SK-N-SH (cell line): ENCODE results near the gene SLC47A2. TPM values are rescaled to one million over a fixed set of nuclear protein-coding genes. Genes with fewer than 3 reads are reported as not detected.

Experiments used
- CTCF ChIA-PET: fragments of 300-600, 350-600 bp; formaldehyde crosslinking; extraction: SDS; loops from one replicate; lab custom pipeline; 2021; lab: Yijun Ruan, JAX
- POLR2A ChIA-PET: fragments of 350-600 bp; sonication (Branson Sonifier 250); formaldehyde crosslinking; extraction: SDS; loops from one replicate; lab custom pipeline; 2020; ENCODE audit warnings: antibody characterized with exemption, inconsistent platforms; lab: Yijun Ruan, JAX
- DNase-seq: peaks from one replicate; pipeline ENCODE4 v3.0.0; 2012
- H2AFZ ChIP-seq: fragments of 200-600 bp; sonication (generic); 2 replicates; pipeline ENCODE4 v1.8.1; 2016; ENCODE audit warnings: antibody characterized with exemption, mild to moderate bottlenecking, low read depth
- H3F3A ChIP-seq: fragments of 200-600 bp; sonication (generic); replicated peaks from 2 replicates; pipeline ENCODE3; 2016; ENCODE audit warnings: antibody characterized with exemption, mild to moderate bottlenecking; ENCODE audit not compliant: insufficient read depth
- H3K27ac ChIP-seq, 2 experiments: fragments of 200-500 bp in 1 of 2; fragments of 200-600 bp in 1 of 2; sonication (Bioruptor generic) in 1 of 2; sonication (generic), shearing (Covaris generic) in 1 of 2; 2 replicates each; pipeline versions ENCODE4 v1.5.1 to v1.6.1; 2014 to 2016; ENCODE audit warnings: low read depth in 2 of 2, inconsistent platforms in 1 of 2, low read length in 1 of 2, mild to moderate bottlenecking in 1 of 2, mixed read lengths in 1 of 2
- H3K27me3 ChIP-seq: fragments of 200-600 bp; sonication (generic), shearing (Covaris generic); 2 replicates; pipeline ENCODE4 v1.6.1; 2016; ENCODE audit warnings: mixed run types; ENCODE audit not compliant: insufficient read depth
- H3K36me3 ChIP-seq, 2 experiments: fragments of 200-500 bp in 1 of 2; fragments of 200-600 bp in 1 of 2; sonication (Bioruptor generic) in 1 of 2; sonication (generic) in 1 of 2; replicated peaks in 1 of 2; 2 replicates each; pipeline versions ENCODE3 to v1.5.1; 2014 to 2016; ENCODE audit warnings: low read length in 1 of 2, mild to moderate bottlenecking in 1 of 2; ENCODE audit not compliant: insufficient read depth in 2 of 2, control insufficient read depth in 1 of 2
- H3K4me1 ChIP-seq, 2 experiments: fragments of 200-500 bp in 1 of 2; fragments of 200-600 bp in 1 of 2; sonication (Bioruptor generic) in 1 of 2; sonication (generic), shearing (Covaris generic) in 1 of 2; 2 replicates each; pipeline versions ENCODE4 v1.5.1 to v1.6.1; 2014 to 2016; ENCODE audit warnings: low read depth in 1 of 2, low read length in 1 of 2, mixed run types in 1 of 2; ENCODE audit not compliant: insufficient read depth in 2 of 2, control insufficient read depth in 1 of 2
- H3K4me2 ChIP-seq: fragments of 200-600 bp; sonication (generic), shearing (Covaris generic); 2 replicates; pipeline ENCODE4 v1.6.1; 2017; ENCODE audit warnings: mixed run types
- H3K4me3 ChIP-seq, 2 experiments: fragments of 200-500 bp in 1 of 2; fragments of 200-600 bp in 1 of 2; sonication (Bioruptor generic) in 1 of 2; sonication (generic), shearing (Covaris generic) in 1 of 2; 2 replicates each; pipeline versions ENCODE4 v1.5.1 to v1.8.1; 2014 to 2016; ENCODE audit warnings: low read depth in 2 of 2, inconsistent platforms in 1 of 2, low read length in 1 of 2, mild to moderate bottlenecking in 1 of 2, mixed read lengths in 1 of 2, moderate library complexity in 1 of 2
- H3K79me2 ChIP-seq: fragments of 200-600 bp; sonication (generic); 2 replicates; pipeline ENCODE4 v1.8.1; 2017; ENCODE audit warnings: mild to moderate bottlenecking; ENCODE audit not compliant: insufficient read depth
- H3K9ac ChIP-seq: fragments of 200-600 bp; sonication (generic); 2 replicates; pipeline ENCODE4 v1.6.1; 2017; ENCODE audit warnings: mixed run types
- H3K9me2 ChIP-seq: fragments of 200-600 bp; sonication (generic); 2 replicates; pipeline ENCODE4 v1.6.1; 2017; ENCODE audit warnings: mixed run types
- H3K9me3 ChIP-seq: fragments of 200-600 bp; sonication (generic); 2 replicates; pipeline ENCODE4 v1.6.1; 2017; ENCODE audit warnings: mixed run types, mild to moderate bottlenecking, moderate library complexity
- H4K20me1 ChIP-seq: fragments of 200-600 bp; sonication (generic); 2 replicates; pipeline ENCODE4 v1.6.1; 2017; ENCODE audit warnings: mild to moderate bottlenecking, mixed run types; ENCODE audit not compliant: insufficient read depth
- EP300 ChIP-seq, 2 experiments: IDR thresholded peaks; 2 replicates each; pipeline versions ENCODE4 v1.4.0 to v1.6.1; 2012; ENCODE audit warnings: borderline replicate concordance in 1 of 2, low read depth in 1 of 2, low read length in 1 of 2
- FOSL2 ChIP-seq: IDR thresholded peaks from 2 replicates; pipeline ENCODE4 v1.4.0; 2012; ENCODE audit warnings: low read depth, mild to moderate bottlenecking, moderate library complexity, borderline replicate concordance
- FOXJ3 ChIP-seq: sonication (generic); formaldehyde crosslinking; IDR thresholded peaks from 2 replicates; pipeline ENCODE4 v1.5.1; 2020; ENCODE audit warnings: mild to moderate bottlenecking, missing genetic modification reagents
- FOXM1 ChIP-seq: IDR thresholded peaks from 2 replicates; pipeline ENCODE4 v1.4.0; 2012; ENCODE audit warnings: low read depth, mild to moderate bottlenecking
- IRF3 ChIP-seq: fragments of 150-350 bp; IDR thresholded peaks from 2 replicates; pipeline ENCODE4 v1.6.1; 2016; ENCODE audit warnings: mild to moderate bottlenecking, low read depth, low read length
- JUND ChIP-seq: IDR thresholded peaks from 2 replicates; pipeline ENCODE4 v1.4.0; 2012
- MAX ChIP-seq: IDR thresholded peaks from 2 replicates; pipeline ENCODE4 v1.4.0; 2012; ENCODE audit warnings: low read depth
- MEF2A ChIP-seq: IDR thresholded peaks from 2 replicates; pipeline ENCODE4 v1.4.0; 2012; ENCODE audit warnings: low read depth, borderline replicate concordance
- MXI1 ChIP-seq: IDR thresholded peaks from 2 replicates; pipeline ENCODE4 v1.6.1; 2012; ENCODE audit warnings: mild to moderate bottlenecking, low read depth, low read length, improper control_type of control experiment
- NFIC ChIP-seq: IDR thresholded peaks from 2 replicates; pipeline ENCODE4 v1.4.0; 2012; ENCODE audit warnings: borderline replicate concordance
- NRF1 ChIP-seq: IDR thresholded peaks from 2 replicates; pipeline ENCODE4 v1.6.1; 2012; ENCODE audit warnings: low read depth, mild to moderate bottlenecking, low read length
- RCOR1 ChIP-seq: fragments of 150-350 bp; IDR thresholded peaks from 2 replicates; pipeline ENCODE4 v1.6.1; 2017; ENCODE audit warnings: antibody characterized with exemption, low read length
- REST ChIP-seq: IDR thresholded peaks from 2 replicates; pipeline ENCODE4 v1.6.1; 2012; ENCODE audit warnings: mild to moderate bottlenecking, low read depth, low read length, moderate library complexity
- RXRA ChIP-seq: IDR thresholded peaks from 2 replicates; pipeline ENCODE4 v1.4.0; 2012; ENCODE audit warnings: low read depth, mild to moderate bottlenecking, borderline replicate concordance
- YY1 ChIP-seq: IDR thresholded peaks from 2 replicates; pipeline ENCODE4 v1.4.0; 2012; ENCODE audit warnings: low read depth, mild to moderate bottlenecking
- WGBS: methylation state at CpG from one replicate; pipeline ENCODE4 v1.1.6; 2017; ENCODE audit warnings: low lambda C conversion rate; 5-methylcytosine and 5-hydroxymethylcytosine counted together
- polyA plus RNA-seq, 3 experiments: library from polyadenylated mRNA; depleted of rRNA; stranded (reverse); fragments of >200 nt; gene quantifications; 2 replicates each; pipeline ENCODE4 v1.2.3, GENCODE V29; 2012

Gene SLC47A2
- polyA plus RNA-seq, 1 of the 3 experiments (the other 2 are of a cell fraction): not detected

GRCh38 chr17:19663097-19663496 lies 53.3 kb downstream of the SLC47A2 start:
- ChIA-PET POLR2A (no interaction called here), CTCF (no interaction called here)
- DNase-seq: no peak
- Histone ChIP-seq H4K20me1 (no peaks in the 10 kb centered on the region), H3K27ac (no peak overlapping the region), H3K36me3 (peaks cover 2 to 25% of the 10 kb centered on the region in 2 experiments), H3K4me3 (no peak overlapping the region), H3K9me2 (no peaks in the 10 kb centered on the region), H2AFZ (no peak overlapping the region), H3F3A (peaks cover 5% of the 10 kb centered on the region), H3K4me2 (no peak overlapping the region), H3K9ac (no peak overlapping the region), H3K4me1 (no peaks in the 10 kb centered on the region), H3K27me3 (no peaks in the 10 kb centered on the region), H3K9me3 (no peaks in the 10 kb centered on the region), H3K79me2 (no peaks in the 10 kb centered on the region)
- WGBS: 96% methylated on average over 6 of the region's 6 CpGs
- TF ChIP-seq REST: no peak
- TF ChIP-seq MAX: no peak
- TF ChIP-seq RCOR1: no peak
- TF ChIP-seq NFIC: no peak
- no peak for TF ChIP-seq EP300 (IDR thresholded peaks at IDR 0.05; ENCODE audit: borderline replicate concordance in 1 of 2, low read depth in 1 of 2, low read length in 1 of 2)
- TF ChIP-seq FOSL2: no peak
- no peak for TF ChIP-seq FOXM1
- TF ChIP-seq RXRA: no peak
- TF ChIP-seq NRF1: no peak
- no peak for TF ChIP-seq MEF2A
- TF ChIP-seq YY1: no peak
- TF ChIP-seq IRF3: no peak
- TF ChIP-seq FOXJ3 (CRISPR knock-in tag): no peak
- no peak for TF ChIP-seq JUND
- TF ChIP-seq MXI1: no peak
